ENCODE data around the gene CHMP2B. TPM values are rescaled to one million over a fixed set of nuclear protein-coding genes. Genes with fewer than 3 reads are reported as not detected.

The CHMP2B gene
- total RNA-seq, 1 experiment from 2014 or later = 39.3 TPM

DNA sequence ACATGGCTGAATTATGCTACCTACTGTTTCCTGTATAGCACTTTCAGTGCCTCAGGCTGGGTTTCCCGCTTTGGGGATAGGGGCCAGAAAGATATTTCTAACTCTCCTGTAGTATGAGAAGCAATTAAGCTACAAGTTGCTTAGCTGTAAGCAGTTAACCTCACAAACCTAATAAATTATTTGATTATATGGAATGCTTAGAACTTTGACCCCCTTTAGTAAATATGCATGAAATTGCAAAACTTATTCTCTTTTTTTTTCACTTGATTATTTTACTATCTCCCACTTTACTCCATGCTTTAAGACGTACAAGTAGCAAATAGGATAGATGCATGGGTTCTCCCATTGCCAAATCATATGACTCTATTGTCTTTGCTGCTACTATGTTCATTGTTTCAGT, 27.5 kb upstream of the CHMP2B start:
- TF ChIP-seq, protein P1, sequence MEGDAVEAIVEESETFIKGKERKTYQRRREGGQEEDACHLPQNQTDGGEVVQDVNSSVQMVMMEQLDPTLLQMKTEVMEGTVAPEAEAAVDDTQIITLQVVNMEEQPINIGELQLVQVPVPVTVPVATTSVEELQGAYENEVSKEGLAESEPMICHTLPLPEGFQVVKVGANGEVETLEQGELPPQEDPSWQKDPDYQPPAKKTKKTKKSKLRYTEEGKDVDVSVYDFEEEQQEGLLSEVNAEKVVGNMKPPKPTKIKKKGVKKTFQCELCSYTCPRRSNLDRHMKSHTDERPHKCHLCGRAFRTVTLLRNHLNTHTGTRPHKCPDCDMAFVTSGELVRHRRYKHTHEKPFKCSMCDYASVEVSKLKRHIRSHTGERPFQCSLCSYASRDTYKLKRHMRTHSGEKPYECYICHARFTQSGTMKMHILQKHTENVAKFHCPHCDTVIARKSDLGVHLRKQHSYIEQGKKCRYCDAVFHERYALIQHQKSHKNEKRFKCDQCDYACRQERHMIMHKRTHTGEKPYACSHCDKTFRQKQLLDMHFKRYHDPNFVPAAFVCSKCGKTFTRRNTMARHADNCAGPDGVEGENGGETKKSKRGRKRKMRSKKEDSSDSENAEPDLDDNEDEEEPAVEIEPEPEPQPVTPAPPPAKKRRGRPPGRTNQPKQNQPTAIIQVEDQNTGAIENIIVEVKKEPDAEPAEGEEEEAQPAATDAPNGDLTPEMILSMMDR (conservative IDR thresholded peaks at IDR 0.05) = no peak
- Histone ChIP-seq H2AK5ac (ENCODE audit: insufficient read length, low read length) (no peak overlapping the region), H2AFZ (ENCODE audit: low read length) (no peak overlapping the region), H4K20me1 (ENCODE audit: control insufficient read depth, insufficient read depth, insufficient read length) (no peaks in the 10 kb centered on the region), H2BK20ac (ENCODE audit: low read depth, low read length, poor library complexity, severe bottlenecking) (no peak overlapping the region), H3K27ac (ENCODE audit: insufficient read length, low read depth, low read length) (no peak overlapping the region), H2BK120ac (ENCODE audit: low read depth, low read length, poor library complexity, severe bottlenecking) (no peak overlapping the region), H4K8ac (replicated peaks; ENCODE audit: insufficient read length, low read depth, low read length) (no peak overlapping the region), H3K18ac (ENCODE audit: insufficient read length, low read depth, low read length) (no peak overlapping the region), H3K14ac (ENCODE audit: insufficient read depth, low read length) (no peak overlapping the region), H4K5ac (ENCODE audit: insufficient read length, low read depth, low read length) (no peak overlapping the region), H3K4ac (ENCODE audit: low read depth, low read length) (no peak overlapping the region), H3K23ac (ENCODE audit: insufficient read length, low read depth, low read length) (no peak overlapping the region), H3K9ac (ENCODE audit: extremely low read depth, insufficient read length, low read length) (no peak overlapping the region), H2BK5ac (ENCODE audit: insufficient read length, low read length) (no peak overlapping the region), H2BK12ac (ENCODE audit: insufficient read length, low read depth, low read length) (no peak overlapping the region), H3K79me2 (ENCODE audit: insufficient read depth, low read length) (no peaks in the 10 kb centered on the region), H3K4me2 (ENCODE audit: insufficient read depth, insufficient read length, low read length) (no peak overlapping the region), H3K23me2 (ENCODE audit: insufficient read length, low read depth, low read length, poor library complexity, severe bottlenecking) (no peaks in the 10 kb centered on the region), H3K56ac (ENCODE audit: insufficient read length, low read depth, low read length) (no peak overlapping the region), H3K4me1 (ENCODE audit: insufficient read depth, low read length) (no peaks in the 10 kb centered on the region), H3K27me3 (ENCODE audit: insufficient read depth, low read length) (no peaks in the 10 kb centered on the region), H3T11ph (ENCODE audit: low read length) (no peak overlapping the region), H3K79me1 (ENCODE audit: insufficient read depth, low read depth, low read length, poor library complexity, severe bottlenecking) (no peaks in the 10 kb centered on the region), H3K9me3 (ENCODE audit: control insufficient read depth, low read depth, low read length) (peaks cover 10% of the 10 kb centered on the region), H4K91ac (ENCODE audit: insufficient read length, low read depth, low read length) (no peak overlapping the region), H2BK15ac (ENCODE audit: low read depth, low read length) (no peak overlapping the region)
- Mint-ChIP-seq H3K36me3 (ENCODE audit: insufficient read depth in 1 of 3, low read depth in 3 of 3) (peaks cover 14 to 23% (median 21%) of the 10 kb centered on the region in 3 experiments), H3K27ac (no peak overlapping the region), H3K4me1 (no peaks in the 10 kb centered on the region; a peak in 1 of 4 replicates), H3K4me3 (no peak overlapping the region), H3K27me3 (ENCODE audit: low read depth) (no peaks in the 10 kb centered on the region), H3K9me3 (peaks cover 22 to 25% of the 10 kb centered on the region in 2 experiments)
- WGBS (ENCODE audit: extremely low coverage, insufficient read length, low lambda C conversion rate) = no CpG with 5 or more reads among the region's 2 CpGs
- DNase-seq = no peak
